K562 (cell line): ENCODE measurements around the gene ACTN1. TPM values are rescaled to one million over a fixed set of nuclear protein-coding genes. Genes with fewer than 3 reads are reported as not detected.

ENCODE experiments used
- MBD2 ChIP-seq: sonication (generic); IDR thresholded peaks from 2 replicates; pipeline ENCODE4 v1.6.1; 2016; ENCODE audit warnings: low read depth, borderline replicate concordance
- POLR3A ChIP-seq: IDR thresholded peaks from 2 replicates; pipeline ENCODE4 v1.6.1; 2011; ENCODE audit warnings: borderline replicate concordance, mild to moderate bottlenecking, moderate library complexity; ENCODE audit not compliant: insufficient read length, insufficient read depth; ENCODE audit errors: extremely low read depth
- SAFB ChIP-seq: fragments of 200-400 bp; formaldehyde crosslinking; IDR thresholded peaks from 2 replicates; pipeline ENCODE4 v1.6.1; 2017; ENCODE audit warnings: low read depth, low read length, borderline replicate concordance
- SMC3 ChIP-seq: conservative IDR thresholded peaks from 2 replicates; pipeline ENCODE4 v1.6.1; 2011; ENCODE audit warnings: low read depth, low read length, improper control_type of control experiment; ENCODE audit not compliant: insufficient read depth
- ZC3H11A ChIP-seq: IDR thresholded peaks from 2 replicates; pipeline ENCODE4 v1.6.1; 2012; ENCODE audit warnings: low read depth, low read length, improper control_type of control experiment
- polyA plus RNA-seq, 8 experiments: library from polyadenylated mRNA; depleted of rRNA in 4 of 8; stranded (reverse) in 5 of 8; unstranded in 3 of 8; fragments of >200 nt; fragmentation: Nextera tagmentation in 2 of 8; fragmentation: Illumina TruSeq in 1 of 8; extraction: Ambion mirVana in 2 of 8; extraction: Trizol in 1 of 8; gene quantifications; 2 replicates each; pipeline versions ENCODE4 v1.2.1 to v1.2.3, GENCODE V29; 2011 to 2014; ENCODE audit warnings: inconsistent platforms in 1 of 8, missing spikeins in 1 of 8
- total RNA-seq, 7 experiments: library from RNA; depleted of rRNA in 6 of 7; stranded (reverse); fragments of >200 nt in 6 of 7; fragmentation: Illumina TruSeq in 2 of 7; extraction: Trizol in 2 of 7; gene quantifications; 2 replicates each; pipeline versions ENCODE4 v1.2.1 to v1.2.3, GENCODE V29; 2011 to 2021; ENCODE audit warnings: low replicate concordance in 1 of 7
- TF ChIP-seq, protein P1 (sequence below): IDR thresholded peaks from 2 replicates; pipeline ENCODE4 v1.6.1; 2011; ENCODE audit not compliant: insufficient read length; ENCODE audit errors: extremely low read depth
- TF ChIP-seq, protein P2 (sequence below): sonication (generic); formaldehyde crosslinking; IDR thresholded peaks from 2 replicates; pipeline ENCODE4 v1.8.0; 2022; ENCODE audit warnings: mild to moderate bottlenecking, missing genetic modification reagents
- TF ChIP-seq, protein P3 (sequence below): IDR thresholded peaks from 2 replicates; pipeline ENCODE4 v1.6.1; 2011; ENCODE audit warnings: borderline replicate concordance, low read depth, mild to moderate bottlenecking, moderate library complexity, low read length; ENCODE audit not compliant: insufficient read depth, poor library complexity, severe bottlenecking

ACTN1 gene
- total and polyA plus RNA-seq, 9 of the 15 experiments (the other 6 are each of a cell fraction or from before 2014, with no cell fraction given) = 2.2 to 67.7 (median 34.5) TPM

DNA sequence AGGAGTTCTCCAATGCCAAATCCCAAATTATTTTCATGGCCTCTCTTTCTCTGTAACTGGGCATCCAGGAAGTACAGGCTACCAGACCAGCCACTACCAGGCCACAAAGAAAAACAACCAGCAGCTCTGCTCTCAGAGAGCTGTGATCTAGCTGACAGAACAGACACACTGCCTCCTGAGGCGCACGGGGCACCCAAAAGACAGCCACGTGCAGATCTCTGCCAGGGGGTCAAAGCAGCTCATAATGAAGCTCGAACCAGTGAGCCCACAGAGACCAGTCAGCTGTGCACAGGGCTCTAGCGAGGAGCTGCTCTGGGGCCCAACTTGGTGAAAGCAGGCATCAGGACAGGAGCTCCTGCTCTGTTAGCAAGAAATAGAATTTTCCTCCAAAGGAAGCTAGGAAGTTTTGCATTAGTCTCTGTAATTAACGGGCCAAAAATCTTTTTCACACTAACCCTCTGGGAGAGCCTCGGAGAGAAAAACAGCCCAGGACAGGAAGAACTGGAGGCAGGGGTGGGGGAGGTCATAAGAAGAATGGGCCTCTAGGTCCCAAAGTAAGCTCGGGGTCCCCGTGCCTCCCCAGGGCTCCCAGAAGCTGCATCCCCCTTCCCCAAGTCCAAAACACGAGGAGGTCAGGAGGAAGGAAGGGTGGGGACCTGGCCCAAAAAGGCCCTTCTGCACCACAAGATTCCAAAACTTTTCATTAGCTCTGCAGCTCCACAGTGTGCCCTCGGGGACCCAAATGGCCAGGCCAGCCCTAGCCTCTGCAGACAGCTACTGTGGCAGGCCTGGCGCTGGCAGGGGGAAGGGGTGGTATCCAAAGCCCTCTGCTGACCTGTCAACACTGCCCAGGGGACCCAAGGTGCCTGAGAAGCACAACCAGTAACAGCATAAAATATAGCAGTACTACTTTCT is 30.2 kb downstream of the ACTN1 start (continued):
- TF ChIP-seq, protein P1, sequence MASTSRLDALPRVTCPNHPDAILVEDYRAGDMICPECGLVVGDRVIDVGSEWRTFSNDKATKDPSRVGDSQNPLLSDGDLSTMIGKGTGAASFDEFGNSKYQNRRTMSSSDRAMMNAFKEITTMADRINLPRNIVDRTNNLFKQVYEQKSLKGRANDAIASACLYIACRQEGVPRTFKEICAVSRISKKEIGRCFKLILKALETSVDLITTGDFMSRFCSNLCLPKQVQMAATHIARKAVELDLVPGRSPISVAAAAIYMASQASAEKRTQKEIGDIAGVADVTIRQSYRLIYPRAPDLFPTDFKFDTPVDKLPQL = no peak
- TF ChIP-seq MBD2 (no peak), ZC3H11A (no peak), POLR3A (no peak), SAFB (no peak), SMC3 (no peak)
- TF ChIP-seq, protein P2, sequence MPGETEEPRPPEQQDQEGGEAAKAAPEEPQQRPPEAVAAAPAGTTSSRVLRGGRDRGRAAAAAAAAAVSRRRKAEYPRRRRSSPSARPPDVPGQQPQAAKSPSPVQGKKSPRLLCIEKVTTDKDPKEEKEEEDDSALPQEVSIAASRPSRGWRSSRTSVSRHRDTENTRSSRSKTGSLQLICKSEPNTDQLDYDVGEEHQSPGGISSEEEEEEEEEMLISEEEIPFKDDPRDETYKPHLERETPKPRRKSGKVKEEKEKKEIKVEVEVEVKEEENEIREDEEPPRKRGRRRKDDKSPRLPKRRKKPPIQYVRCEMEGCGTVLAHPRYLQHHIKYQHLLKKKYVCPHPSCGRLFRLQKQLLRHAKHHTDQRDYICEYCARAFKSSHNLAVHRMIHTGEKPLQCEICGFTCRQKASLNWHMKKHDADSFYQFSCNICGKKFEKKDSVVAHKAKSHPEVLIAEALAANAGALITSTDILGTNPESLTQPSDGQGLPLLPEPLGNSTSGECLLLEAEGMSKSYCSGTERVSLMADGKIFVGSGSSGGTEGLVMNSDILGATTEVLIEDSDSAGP (CRISPR knock-in tag) = no peak
- TF ChIP-seq, protein P3, sequence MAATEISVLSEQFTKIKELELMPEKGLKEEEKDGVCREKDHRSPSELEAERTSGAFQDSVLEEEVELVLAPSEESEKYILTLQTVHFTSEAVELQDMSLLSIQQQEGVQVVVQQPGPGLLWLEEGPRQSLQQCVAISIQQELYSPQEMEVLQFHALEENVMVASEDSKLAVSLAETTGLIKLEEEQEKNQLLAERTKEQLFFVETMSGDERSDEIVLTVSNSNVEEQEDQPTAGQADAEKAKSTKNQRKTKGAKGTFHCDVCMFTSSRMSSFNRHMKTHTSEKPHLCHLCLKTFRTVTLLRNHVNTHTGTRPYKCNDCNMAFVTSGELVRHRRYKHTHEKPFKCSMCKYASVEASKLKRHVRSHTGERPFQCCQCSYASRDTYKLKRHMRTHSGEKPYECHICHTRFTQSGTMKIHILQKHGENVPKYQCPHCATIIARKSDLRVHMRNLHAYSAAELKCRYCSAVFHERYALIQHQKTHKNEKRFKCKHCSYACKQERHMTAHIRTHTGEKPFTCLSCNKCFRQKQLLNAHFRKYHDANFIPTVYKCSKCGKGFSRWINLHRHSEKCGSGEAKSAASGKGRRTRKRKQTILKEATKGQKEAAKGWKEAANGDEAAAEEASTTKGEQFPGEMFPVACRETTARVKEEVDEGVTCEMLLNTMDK = no peak
